HUES64 (cell line): Measurements from ENCODE around the gene ZNF320.
A peak's percentile ranks its signal among the peaks of the same experiment; 100 is the strongest.
"Not testable (repeated sequence)": the region's sequence is repeated elsewhere in the genome, so short reads cannot be mapped to it uniquely, and the experiment has no call there.

Experiments
- H3K27ac ChIP-seq: 2 replicates; pipeline ENCODE4 v1.7.0; 2013; ENCODE audit warnings: low read depth, low read length, inconsistent platforms
- H3K27me3 ChIP-seq: 2 replicates; pipeline ENCODE4 v1.6.1; 2013; ENCODE audit warnings: mild to moderate bottlenecking, low read length; ENCODE audit not compliant: insufficient read depth
- H3K36me3 ChIP-seq: 2 replicates; pipeline ENCODE4 v1.6.1; 2013; ENCODE audit warnings: mild to moderate bottlenecking, low read length; ENCODE audit not compliant: insufficient read depth
- H3K4me1 ChIP-seq: 2 replicates; pipeline ENCODE4 v1.6.1; 2013; ENCODE audit warnings: mild to moderate bottlenecking, low read length, moderate library complexity; ENCODE audit not compliant: insufficient read depth
- H3K4me3 ChIP-seq: 2 replicates; pipeline ENCODE4 v1.5.1; 2013; ENCODE audit warnings: mild to moderate bottlenecking, low read length, moderate library complexity
- H3K9ac ChIP-seq: 2 replicates; pipeline ENCODE4 v1.6.1; 2013; ENCODE audit warnings: mild to moderate bottlenecking, low read depth, low read length
- H3K9me3 ChIP-seq: 2 replicates; pipeline ENCODE4 v1.6.1; 2013; ENCODE audit warnings: low read depth, low read length; ENCODE audit not compliant: insufficient read depth
- WGBS: fragments of 150-250, 120-280 bp; methylation state at CpG from one replicate; pipeline ENCODE4 v1.1.7; 2013; ENCODE audit warnings: missing lambda C conversion rate; 5-methylcytosine and 5-hydroxymethylcytosine counted together

The ZNF320 gene

GRCh38 chr19:52868031-52868430 is 29.4 kb downstream of the ZNF320 start:
- not testable (repeated sequence) for H3K9me3 ChIP-seq, H3K27ac ChIP-seq, H3K36me3 ChIP-seq, H3K9ac ChIP-seq, H3K4me1 ChIP-seq, H3K27me3 ChIP-seq, H3K4me3 ChIP-seq
- WGBS: 97% methylated on average over 11 of the region's 11 CpGs

GRCh38 chr19:52857378-52858191 is 39.9 kb downstream of the ZNF320 start, which contains the start of gene ZNF468:
Gene ZNF468, minus strand, starts transcription at chr19:52857619. Its CDS starts 3,347 bp downstream, at chr19:52854272.
- H3K9me3 ChIP-seq, H3K27ac ChIP-seq, H3K4me1 ChIP-seq, H3K27me3 ChIP-seq: not testable (repeated sequence)
- Histone ChIP-seq H3K36me3 (peaks cover 12% of the 10 kb centered on the region), H3K4me3 (peak within 1 kb of the TSS; percentile 97), H3K9ac (peak within 1 kb of the TSS; percentile 72)
- WGBS: 4% methylated on average over 34 of the region's 43 CpGs

GRCh38 chr19:52856540-52857377 is 40.7 kb downstream of the ZNF320 start:
- not testable (repeated sequence) for H3K27ac ChIP-seq, H3K27me3 ChIP-seq, H3K9me3 ChIP-seq, H3K4me1 ChIP-seq
- WGBS: 4% methylated on average over 26 of the region's 31 CpGs
- H3K9ac ChIP-seq: peak overlapping the region; percentile 72
- H3K36me3 ChIP-seq: peaks cover 12% of the 10 kb centered on the region
- peak overlapping the region; percentile 97 for H3K4me3 ChIP-seq
